GM18858 (cell line): ENCODE results near the gene GNPDA1.
"Not testable (repeated sequence)": the region's sequence is repeated elsewhere in the genome, so short reads cannot be mapped to it uniquely, and the experiment has no call there.

Experiments
- ATAC-seq: cut with Tn5 transposase; IDR thresholded peaks from one replicate; pipeline ENCODE4 v1.9.1; 2021; ENCODE audit not compliant: unreplicated experiment

The GNPDA1 gene

GRCh38 chr5:142012792-142013388 lies at the start of gene GNPDA1:
TSS of gene GNPDA1 (minus strand) at chr5:142013027. CDS start at chr5:142012035, 992 bp downstream.
- peak; percentile 61 for ATAC-seq

GRCh38 chr5:142059304-142059940 lies 46.6 kb upstream of the GNPDA1 start:
- no peak for ATAC-seq

GRCh38 chr5:142057697-142058056 lies 44.9 kb upstream of the GNPDA1 start:
- no peak for ATAC-seq

GRCh38 chr5:142056816-142057696 lies 44.2 kb upstream of the GNPDA1 start:
- ATAC-seq, result no peak

- no peak for ATAC-seq
Measured at GRCh38 chr5:142055301-142055700, 42.5 kb upstream of the GNPDA1 start.

- no peak for ATAC-seq
Measured at GRCh38 chr5:142053426-142054151, 40.8 kb upstream of the GNPDA1 start.

- not testable (repeated sequence) for ATAC-seq
Measured at GRCh38 chr5:142052026-142052425, 39.2 kb upstream of the GNPDA1 start.

- ATAC-seq, result no peak
Measured at GRCh38 chr5:142048272-142048671, 35.4 kb upstream of the GNPDA1 start.

- no peak for ATAC-seq
Measured at GRCh38 chr5:142046191-142046590, 33.4 kb upstream of the GNPDA1 start.

GRCh38 chr5:142040881-142041280 lies 28.1 kb upstream of the GNPDA1 start:
- not testable (repeated sequence) for ATAC-seq

GRCh38 chr5:142040285-142040684 lies 27.5 kb upstream of the GNPDA1 start:
- no peak for ATAC-seq

GRCh38 chr5:142038735-142039134 lies 25.9 kb upstream of the GNPDA1 start:
- ATAC-seq, result no peak

GRCh38 chr5:142037599-142037998 lies 24.8 kb upstream of the GNPDA1 start:
- ATAC-seq, result not testable (repeated sequence)

GRCh38 chr5:142036918-142037317 lies 24.1 kb upstream of the GNPDA1 start:
- ATAC-seq, result no peak

- no peak for ATAC-seq
Measured at GRCh38 chr5:142034994-142035393, 22.2 kb upstream of the GNPDA1 start.

- ATAC-seq, result not testable (repeated sequence)
Measured at GRCh38 chr5:142033632-142034567, 21.1 kb upstream of the GNPDA1 start.

GRCh38 chr5:142032747-142033631 lies 20.2 kb upstream of the GNPDA1 start:
- no peak for ATAC-seq

GRCh38 chr5:142032150-142032549 lies 19.3 kb upstream of the GNPDA1 start:
- no peak for ATAC-seq

GRCh38 chr5:142025637-142026036 lies 12.8 kb upstream of the GNPDA1 start:
- ATAC-seq, result no peak
